Measurements from ENCODE around the gene WDR36. TPM values are rescaled to one million over a fixed set of nuclear protein-coding genes. Genes with fewer than 3 reads are reported as not detected.

The WDR36 gene
- total RNA-seq, 4 donors from 2014 or later, result 13.6 to 28.2 (median 22.3) TPM

DNA sequence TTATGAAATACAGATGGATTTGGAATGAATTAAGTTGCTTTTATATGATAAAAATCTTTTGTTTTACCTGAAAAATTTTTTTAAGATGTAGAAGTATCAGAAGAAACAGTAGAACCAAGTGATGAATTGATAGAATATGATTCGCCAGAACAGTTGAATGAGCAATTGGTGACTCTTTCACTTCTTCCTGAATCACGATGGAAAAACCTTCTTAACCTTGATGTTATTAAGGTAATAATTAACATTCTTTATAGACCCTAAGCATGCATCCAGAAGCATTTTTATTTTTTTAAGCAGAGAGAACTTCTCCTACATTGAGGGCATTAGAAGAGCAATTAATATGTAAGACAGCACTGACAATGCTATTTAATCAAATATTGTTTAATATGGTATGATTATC, 28.8 kb downstream of the WDR36 start:
- Histone ChIP-seq H3K9me3 (no peaks in the 10 kb centered on the region), H3K27ac (no peak overlapping the region), H3K4me3 (no peak overlapping the region), H3K27me3 (no peaks in the 10 kb centered on the region), H3K36me3 (peaks cover 5 to 83% of the 10 kb centered on the region in 2 donors), H3K4me1 (no peaks in the 10 kb centered on the region)
- DNase-seq (no peak), ATAC-seq (no peak)
- intact Hi-C loops (cut with DNase I; ENCODE audit: low total_unique reads), result no loop called here
- TF ChIP-seq, protein P1, sequence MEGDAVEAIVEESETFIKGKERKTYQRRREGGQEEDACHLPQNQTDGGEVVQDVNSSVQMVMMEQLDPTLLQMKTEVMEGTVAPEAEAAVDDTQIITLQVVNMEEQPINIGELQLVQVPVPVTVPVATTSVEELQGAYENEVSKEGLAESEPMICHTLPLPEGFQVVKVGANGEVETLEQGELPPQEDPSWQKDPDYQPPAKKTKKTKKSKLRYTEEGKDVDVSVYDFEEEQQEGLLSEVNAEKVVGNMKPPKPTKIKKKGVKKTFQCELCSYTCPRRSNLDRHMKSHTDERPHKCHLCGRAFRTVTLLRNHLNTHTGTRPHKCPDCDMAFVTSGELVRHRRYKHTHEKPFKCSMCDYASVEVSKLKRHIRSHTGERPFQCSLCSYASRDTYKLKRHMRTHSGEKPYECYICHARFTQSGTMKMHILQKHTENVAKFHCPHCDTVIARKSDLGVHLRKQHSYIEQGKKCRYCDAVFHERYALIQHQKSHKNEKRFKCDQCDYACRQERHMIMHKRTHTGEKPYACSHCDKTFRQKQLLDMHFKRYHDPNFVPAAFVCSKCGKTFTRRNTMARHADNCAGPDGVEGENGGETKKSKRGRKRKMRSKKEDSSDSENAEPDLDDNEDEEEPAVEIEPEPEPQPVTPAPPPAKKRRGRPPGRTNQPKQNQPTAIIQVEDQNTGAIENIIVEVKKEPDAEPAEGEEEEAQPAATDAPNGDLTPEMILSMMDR (IDR thresholded peaks at IDR 0.05 in 4 of 5, conservative IDR thresholded peaks at IDR 0.05 in 1 of 5), result no peak
- no peak for TF ChIP-seq POLR2A (IDR thresholded peaks at IDR 0.05)
- in situ Hi-C loops (cut with MboI; ENCODE audit: low sequenced_read_pairs in 4 of 4), result loop anchor here in 1 of 4 donors (25.0 kb wide), 1 partner anchor 359 kb away; no protein-coding TSS in a partner anchor

DNA sequence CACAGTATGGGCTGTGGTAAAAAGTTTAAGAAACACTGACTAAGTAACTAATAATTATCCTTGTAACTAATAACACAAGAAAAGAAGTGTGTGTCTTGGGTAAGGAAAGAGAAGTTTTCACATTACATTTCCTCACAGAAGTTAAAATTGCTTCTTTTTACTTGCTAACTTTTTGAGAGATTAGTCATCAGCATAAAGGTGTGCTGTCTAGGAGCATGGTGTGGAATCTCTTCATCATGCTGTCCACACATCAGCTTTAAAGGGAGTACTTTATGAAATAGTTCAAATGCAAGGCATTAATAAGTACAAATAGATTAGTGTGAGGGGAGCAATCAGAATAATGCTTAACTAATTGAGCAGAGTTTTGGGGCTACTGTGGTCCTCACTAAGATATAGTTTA, 29.8 kb downstream of the WDR36 start:
- no peak overlapping the region for H3K4me3 ChIP-seq
- TF ChIP-seq POLR2A (IDR thresholded peaks at IDR 0.05), result no peak
- TF ChIP-seq, protein P1 (IDR thresholded peaks at IDR 0.05 in 4 of 5, conservative IDR thresholded peaks at IDR 0.05 in 1 of 5), result no peak
- H3K9me3 ChIP-seq, result no peaks in the 10 kb centered on the region
- H3K36me3 ChIP-seq, result peaks cover 5 to 92% of the 10 kb centered on the region in 2 donors
- no peaks in the 10 kb centered on the region for H3K27me3 ChIP-seq
- in situ Hi-C loops (cut with MboI; ENCODE audit: low sequenced_read_pairs in 4 of 4), result loop anchor here in 1 of 4 donors (25.0 kb wide), 1 partner anchor 360 kb away; no protein-coding TSS in a partner anchor
- no peak for DNase-seq
- H3K4me1 ChIP-seq, result no peaks in the 10 kb centered on the region
- intact Hi-C loops (cut with DNase I; ENCODE audit: low total_unique reads), result no loop called here
- no peak for ATAC-seq
- no peak overlapping the region for H3K27ac ChIP-seq

DNA sequence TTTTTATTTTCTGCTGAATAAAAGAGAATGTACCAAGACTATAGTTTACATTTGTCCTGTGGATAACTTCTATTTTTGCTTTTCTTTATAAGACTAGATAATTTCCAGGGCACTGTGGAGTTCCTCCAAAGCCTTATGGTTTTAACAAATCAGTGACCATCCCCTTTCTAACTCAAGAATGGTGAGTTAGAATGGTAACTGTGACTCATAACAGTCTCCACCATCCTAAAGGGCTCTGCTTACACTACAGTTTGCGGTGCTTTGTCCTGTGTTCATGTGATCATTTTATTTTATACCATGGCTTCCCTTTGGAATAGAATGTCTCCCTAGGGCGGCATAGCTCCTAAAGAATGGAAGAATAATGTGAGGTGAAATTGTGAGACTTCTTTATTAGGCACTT, 30.2 kb downstream of the WDR36 start:
- Histone ChIP-seq H3K4me1 (no peaks in the 10 kb centered on the region), H3K27ac (no peak overlapping the region), H3K36me3 (peaks cover 5 to 92% of the 10 kb centered on the region in 2 donors), H3K4me3 (no peak overlapping the region), H3K9me3 (no peaks in the 10 kb centered on the region), H3K27me3 (no peaks in the 10 kb centered on the region)
- in situ Hi-C loops (cut with MboI; ENCODE audit: low sequenced_read_pairs in 4 of 4) (loop anchor here in 1 of 4 donors (25.0 kb wide), 1 partner anchor 360 kb away; no protein-coding TSS in a partner anchor), intact Hi-C loops (cut with DNase I; ENCODE audit: low total_unique reads) (no loop called here)
- no peak for DNase-seq
- TF ChIP-seq, protein P1 (IDR thresholded peaks at IDR 0.05 in 4 of 5, conservative IDR thresholded peaks at IDR 0.05 in 1 of 5), result no peak
- no peak for TF ChIP-seq POLR2A (IDR thresholded peaks at IDR 0.05)
- ATAC-seq, result no peak

DNA sequence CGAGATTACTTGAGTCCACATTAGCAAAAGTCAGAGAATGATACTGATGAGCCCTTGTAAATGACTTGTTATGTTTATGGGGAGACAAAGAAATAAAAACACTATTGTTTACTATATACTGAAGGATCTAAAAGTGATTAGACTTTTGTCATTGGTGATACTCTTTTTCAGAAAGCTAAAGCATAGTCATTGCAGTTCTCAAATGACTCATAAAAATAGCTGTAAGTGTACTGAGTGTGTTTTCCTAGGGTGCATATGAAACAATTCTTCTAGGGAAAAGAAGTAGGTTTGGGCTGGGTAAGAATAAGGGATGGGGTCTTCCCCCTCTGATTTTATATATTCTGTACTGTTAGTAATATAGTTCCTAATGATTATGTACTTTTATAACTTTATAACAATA, 32.6 kb downstream of the WDR36 start:
- intact Hi-C loops (cut with DNase I; ENCODE audit: low total_unique reads) (no loop called here), in situ Hi-C loops (cut with MboI; ENCODE audit: low sequenced_read_pairs in 4 of 4) (loop anchor here in 1 of 4 donors (25.0 kb wide), 1 partner anchor 362 kb away; no protein-coding TSS in a partner anchor)
- TF ChIP-seq, protein P1 (IDR thresholded peaks at IDR 0.05 in 4 of 5, conservative IDR thresholded peaks at IDR 0.05 in 1 of 5), result no peak
- no peak for TF ChIP-seq POLR2A (IDR thresholded peaks at IDR 0.05)
- peaks cover 5 to 73% of the 10 kb centered on the region in 2 donors for H3K36me3 ChIP-seq
- ATAC-seq, result no peak
- H3K27me3 ChIP-seq, result no peaks in the 10 kb centered on the region
- no peak overlapping the region for H3K27ac ChIP-seq
- no peak for DNase-seq
- H3K4me3 ChIP-seq, result no peak overlapping the region
- no peaks in the 10 kb centered on the region for H3K9me3 ChIP-seq
- no peaks in the 10 kb centered on the region for H3K4me1 ChIP-seq

DNA sequence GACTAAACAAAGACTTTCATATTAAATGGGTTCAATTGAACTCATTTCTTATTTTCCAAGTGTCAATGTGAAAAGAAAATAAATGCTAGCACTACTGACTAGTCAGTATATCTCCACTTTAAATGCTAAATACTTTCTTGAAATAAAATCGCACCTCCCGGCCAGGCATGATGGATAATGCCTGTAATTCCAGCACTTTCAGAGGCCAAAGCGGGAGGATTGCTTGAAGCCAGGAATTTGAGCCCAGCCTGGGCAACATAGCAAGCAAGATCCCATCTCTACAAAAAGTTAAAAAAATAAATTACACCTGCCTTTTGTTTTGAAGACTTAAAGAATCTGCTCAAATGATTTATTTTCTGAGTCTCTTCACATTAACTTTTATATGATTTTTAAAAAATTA, 34.7 kb downstream of the WDR36 start:
- DNase-seq, result no peak
- H3K36me3 ChIP-seq, result peaks cover 0 to 52% of the 10 kb centered on the region in 2 donors
- in situ Hi-C loops (cut with MboI; ENCODE audit: low sequenced_read_pairs in 4 of 4), result no loop called here
- intact Hi-C loops (cut with DNase I; ENCODE audit: low total_unique reads), result no loop called here
- ATAC-seq, result no peak
- no peaks in the 10 kb centered on the region for H3K9me3 ChIP-seq
- H3K4me1 ChIP-seq, result no peaks in the 10 kb centered on the region
- H3K27me3 ChIP-seq, result no peaks in the 10 kb centered on the region
- H3K4me3 ChIP-seq, result no peak overlapping the region
- TF ChIP-seq, protein P1 (IDR thresholded peaks at IDR 0.05 in 4 of 5, conservative IDR thresholded peaks at IDR 0.05 in 1 of 5), result no peak
- no peak for TF ChIP-seq POLR2A (IDR thresholded peaks at IDR 0.05)
- H3K27ac ChIP-seq, result no peak overlapping the region
